Measurements from ENCODE around the gene CXXC4. TPM values are rescaled to one million over a fixed set of nuclear protein-coding genes. Genes with fewer than 3 reads are reported as not detected.

CXXC4 gene
- total RNA-seq, 1 experiment from 2014 or later: not detected

- Mint-ChIP-seq H3K9me3 (ENCODE audit: unreplicated experiment) (no peaks in the 10 kb centered on the region), H3K27ac (ENCODE audit: low read depth, unreplicated experiment) (no peak overlapping the region), H3K27me3 (ENCODE audit: insufficient read depth, unreplicated experiment) (no peaks in the 10 kb centered on the region), H3K36me3 (ENCODE audit: insufficient read depth, unreplicated experiment) (no peaks in the 10 kb centered on the region), H3K4me1 (ENCODE audit: insufficient read depth, unreplicated experiment) (peaks cover 4% of the 10 kb centered on the region), H3K4me3 (ENCODE audit: unreplicated experiment) (no peak overlapping the region)
- BruUV-seq (replicated peaks): no TSS peak
- DNase-seq (ENCODE audit: unreplicated experiment): no peak
- ChIA-PET CTCF (interaction anchor here (0.6 to 0.7 kb wide), 3 partner anchors 392 to 1896 kb away, joined by 3 to 4 read pairs (median 3); no protein-coding TSS in a partner anchor), POLR2A (no interaction called here)
- TF ChIP-seq CTCF (IDR thresholded peaks at IDR 0.05; ENCODE audit: unreplicated experiment): no peak
- intact Hi-C loops (cut with micrococcal nuclease): no loop called here
Measured at GRCh38 chr4:104469794-104470193, 24.9 kb downstream of the CXXC4 start.

GRCh38 chr4:104465619-104466018, 29.1 kb downstream of the CXXC4 start:
- intact Hi-C loops (cut with micrococcal nuclease): no loop called here
- Mint-ChIP-seq H3K4me1 (ENCODE audit: insufficient read depth, unreplicated experiment) (peaks cover 8% of the 10 kb centered on the region), H3K27ac (ENCODE audit: low read depth, unreplicated experiment) (peak overlapping the region; percentile 69), H3K9me3 (ENCODE audit: unreplicated experiment) (no peaks in the 10 kb centered on the region), H3K27me3 (ENCODE audit: insufficient read depth, unreplicated experiment) (no peaks in the 10 kb centered on the region), H3K4me3 (ENCODE audit: unreplicated experiment) (no peak overlapping the region), H3K36me3 (ENCODE audit: insufficient read depth, unreplicated experiment) (no peaks in the 10 kb centered on the region)
- no peak for DNase-seq (ENCODE audit: unreplicated experiment)
- no peak for TF ChIP-seq CTCF (IDR thresholded peaks at IDR 0.05; ENCODE audit: unreplicated experiment)
- POLR2A ChIA-PET: no interaction called here
- BruUV-seq (replicated peaks): no TSS peak
- CTCF ChIA-PET: no interaction called here

- Mint-ChIP-seq H3K27ac (ENCODE audit: low read depth, unreplicated experiment) (peak overlapping the region; percentile 69), H3K9me3 (ENCODE audit: unreplicated experiment) (no peaks in the 10 kb centered on the region), H3K36me3 (ENCODE audit: insufficient read depth, unreplicated experiment) (no peaks in the 10 kb centered on the region), H3K4me3 (ENCODE audit: unreplicated experiment) (no peak overlapping the region), H3K4me1 (ENCODE audit: insufficient read depth, unreplicated experiment) (peaks cover 8% of the 10 kb centered on the region), H3K27me3 (ENCODE audit: insufficient read depth, unreplicated experiment) (no peaks in the 10 kb centered on the region)
- intact Hi-C loops (cut with micrococcal nuclease): no loop called here
- POLR2A ChIA-PET: interaction anchor here (0.6 to 0.8 kb wide), 2 partner anchors 27 to 401 kb away, joined by 3 to 4 read pairs; no protein-coding TSS in a partner anchor
- no TSS peak for BruUV-seq (replicated peaks)
- DNase-seq (ENCODE audit: unreplicated experiment): no peak
- CTCF ChIA-PET: no interaction called here
- TF ChIP-seq CTCF (IDR thresholded peaks at IDR 0.05; ENCODE audit: unreplicated experiment): no peak
Measured at GRCh38 chr4:104465201-104465600, 29.5 kb downstream of the CXXC4 start.

GRCh38 chr4:104462641-104463040, 32.1 kb downstream of the CXXC4 start:
- no peaks in the 10 kb centered on the region for H3K27me3 Mint-ChIP-seq (ENCODE audit: insufficient read depth, unreplicated experiment)
- no TSS peak for BruUV-seq (replicated peaks)
- no peak overlapping the region for H3K4me3 Mint-ChIP-seq (ENCODE audit: unreplicated experiment)
- no peak overlapping the region for H3K27ac Mint-ChIP-seq (ENCODE audit: low read depth, unreplicated experiment)
- TF ChIP-seq CTCF (IDR thresholded peaks at IDR 0.05; ENCODE audit: unreplicated experiment): no peak
- CTCF ChIA-PET: no interaction called here
- intact Hi-C loops (cut with micrococcal nuclease): no loop called here
- no peaks in the 10 kb centered on the region for H3K9me3 Mint-ChIP-seq (ENCODE audit: unreplicated experiment)
- H3K36me3 Mint-ChIP-seq (ENCODE audit: insufficient read depth, unreplicated experiment): no peaks in the 10 kb centered on the region
- H3K4me1 Mint-ChIP-seq (ENCODE audit: insufficient read depth, unreplicated experiment): peaks cover 8% of the 10 kb centered on the region
- POLR2A ChIA-PET: no interaction called here
- DNase-seq (ENCODE audit: unreplicated experiment): no peak
